OCI-M2 (cell line): ENCODE results near the gene IMPDH2.

Experiments
- DNase-seq: peaks from one replicate; lab custom pipeline; 2025; ENCODE audit not compliant: unreplicated experiment; lab: John Stamatoyannopoulos, UW

The IMPDH2 gene

DNA sequence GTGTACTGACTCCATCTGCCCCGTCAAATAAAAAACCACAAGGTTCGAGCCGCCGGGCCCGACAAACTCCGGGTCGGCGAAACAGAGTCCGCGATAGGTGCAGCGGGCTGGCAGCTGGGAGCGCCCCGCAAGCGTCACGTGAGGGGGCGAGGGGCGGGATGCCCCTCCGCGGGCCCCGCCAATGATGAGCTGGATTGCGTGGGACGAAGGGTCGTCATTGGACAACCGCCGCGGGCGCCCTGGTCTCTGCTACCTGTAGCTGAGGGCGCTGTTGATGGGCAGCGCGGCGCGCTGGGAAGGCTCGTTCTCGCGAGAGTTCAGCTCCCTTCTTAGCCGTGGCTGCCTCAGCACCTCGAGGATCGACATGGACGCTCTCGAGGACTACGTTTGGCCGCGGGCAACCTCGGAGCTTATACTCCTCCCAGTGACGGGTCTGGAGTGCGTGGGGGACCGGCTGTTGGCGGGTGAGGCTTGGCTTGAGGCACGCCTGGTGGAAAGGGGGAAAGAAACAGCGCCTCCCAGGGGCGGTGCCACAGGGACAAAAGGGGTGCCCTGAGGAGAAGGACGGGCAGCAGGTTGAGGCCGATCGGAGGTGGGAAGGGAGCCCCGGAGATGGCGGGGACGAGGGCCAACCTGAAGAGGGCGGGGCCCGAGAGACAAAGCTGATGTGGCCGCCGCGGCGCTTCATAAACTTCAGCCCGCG lies 22.0 kb downstream of the IMPDH2 start, which contains the start of gene WDR6:
TSS of gene WDR6 (plus strand) at position 324 of the 703 bp plus-strand sequence. CDS start at position 365, 41 bp downstream.
- peak; percentile 91 for DNase-seq

DNA sequence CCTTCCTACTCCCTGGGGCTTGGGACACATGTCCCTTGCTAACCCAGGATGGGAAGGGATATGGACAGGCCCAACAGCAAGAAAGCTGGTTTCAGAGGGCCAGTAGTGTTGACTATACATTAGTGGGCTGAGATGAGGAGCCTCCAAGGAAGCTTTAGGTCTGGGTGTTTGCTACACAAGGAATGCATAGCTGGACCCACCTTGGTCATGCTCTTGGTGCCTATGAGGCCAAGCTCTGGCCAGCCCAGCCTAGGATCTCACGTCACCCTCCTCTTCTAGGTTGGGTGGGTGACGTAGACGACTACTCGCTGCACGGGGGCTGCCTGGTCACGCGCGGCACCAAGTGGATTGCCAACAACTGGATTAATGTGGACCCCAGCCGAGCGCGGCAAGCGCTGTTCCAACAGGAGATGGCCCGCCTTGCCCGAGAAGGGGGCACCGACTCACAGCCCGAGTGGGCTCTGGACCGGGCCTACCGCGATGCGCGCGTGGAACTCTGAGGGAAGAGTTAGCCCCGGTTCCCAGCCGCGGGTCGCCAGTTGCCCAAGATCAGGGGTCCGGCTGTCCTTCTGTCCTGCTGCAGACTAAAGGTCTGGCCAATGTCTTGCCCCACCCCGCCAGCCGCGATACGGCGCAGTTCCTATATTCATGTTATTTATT lies 22.7 kb downstream of the IMPDH2 start:
- DNase-seq = no peak

DNA sequence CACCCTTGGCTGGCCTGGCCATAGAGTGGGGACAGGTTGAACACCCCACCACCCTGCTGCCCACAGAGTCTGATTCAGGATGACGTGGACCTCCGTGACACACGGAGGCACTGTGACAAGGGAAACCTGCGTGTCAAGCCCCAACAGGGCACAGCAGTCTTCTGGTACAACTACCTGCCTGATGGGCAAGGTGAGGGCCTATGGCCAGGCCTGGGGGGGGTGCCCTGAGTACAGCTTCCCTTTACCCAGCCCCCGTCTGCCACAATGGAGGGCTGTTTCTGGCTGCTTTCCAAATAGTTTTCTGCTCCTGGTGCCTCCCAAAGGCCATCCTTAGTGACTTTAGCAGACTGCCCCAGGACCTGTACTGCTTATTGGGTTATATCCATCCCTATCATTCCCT lies 23.2 kb downstream of the IMPDH2 start:
- DNase-seq = no peak

DNA sequence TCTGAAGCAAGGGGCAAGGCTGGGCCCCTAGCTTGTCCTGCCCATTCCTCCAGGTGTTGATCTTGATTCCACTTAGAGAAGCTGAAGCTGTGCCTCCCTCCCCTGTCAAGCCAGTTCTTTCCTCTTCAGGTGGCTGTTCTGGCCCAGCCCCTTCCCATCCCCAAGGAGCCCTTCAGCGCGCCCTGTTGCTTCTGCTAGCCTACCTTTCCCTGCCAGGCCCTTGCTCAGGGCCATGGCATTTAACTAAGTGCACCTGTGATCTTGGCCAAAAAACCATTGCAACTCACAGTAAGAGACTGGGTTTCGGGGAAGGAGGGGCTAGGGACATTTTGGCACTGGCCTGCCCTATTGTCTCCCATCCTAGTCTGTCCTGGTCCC lies 23.9 kb downstream of the IMPDH2 start:
- DNase-seq = no peak

DNA sequence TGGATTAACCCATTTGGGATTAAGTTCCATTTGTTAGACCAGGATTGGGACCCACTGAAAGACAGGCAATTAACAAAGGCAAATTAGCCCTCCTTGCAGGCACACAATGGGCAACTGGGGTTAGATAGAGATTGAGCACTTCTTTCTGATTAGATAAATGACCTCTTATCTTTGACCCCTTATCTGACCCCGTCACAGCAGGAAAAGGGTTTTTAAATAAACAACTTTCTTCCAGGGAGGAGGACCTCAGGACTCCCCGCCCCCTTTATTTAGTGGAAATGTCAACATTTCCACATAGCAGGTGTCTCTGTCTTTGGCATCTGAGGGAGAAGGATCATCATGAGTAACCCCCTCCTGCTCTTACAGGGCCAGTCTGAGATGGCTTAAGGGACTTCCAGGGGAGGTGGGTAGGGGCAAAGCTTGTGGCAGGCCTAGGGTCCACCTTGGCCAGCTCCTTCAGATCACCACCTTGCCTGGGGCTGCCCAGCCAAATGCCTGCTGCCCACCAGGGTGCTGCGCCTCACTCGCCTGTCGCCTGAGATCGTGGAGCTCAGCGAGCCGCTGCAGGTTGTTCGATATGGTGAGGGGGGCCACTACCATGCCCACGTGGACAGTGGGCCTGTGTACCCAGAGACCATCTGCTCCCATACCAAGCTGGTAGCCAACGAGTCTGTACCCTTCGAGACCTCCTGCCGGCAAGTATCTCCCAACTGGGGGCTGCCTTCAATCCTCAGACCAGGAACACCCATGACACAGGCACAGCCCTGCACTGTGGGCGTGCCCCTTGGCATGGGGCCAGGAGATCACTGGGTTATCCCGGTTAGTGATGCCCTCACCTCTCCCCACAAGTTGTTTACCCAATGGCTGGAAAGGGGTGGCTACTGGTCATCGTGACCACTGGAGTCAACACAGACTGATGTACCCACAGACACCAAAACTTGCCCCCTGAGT lies 24.6 kb downstream of the IMPDH2 start:
- DNase-seq = no peak

DNA sequence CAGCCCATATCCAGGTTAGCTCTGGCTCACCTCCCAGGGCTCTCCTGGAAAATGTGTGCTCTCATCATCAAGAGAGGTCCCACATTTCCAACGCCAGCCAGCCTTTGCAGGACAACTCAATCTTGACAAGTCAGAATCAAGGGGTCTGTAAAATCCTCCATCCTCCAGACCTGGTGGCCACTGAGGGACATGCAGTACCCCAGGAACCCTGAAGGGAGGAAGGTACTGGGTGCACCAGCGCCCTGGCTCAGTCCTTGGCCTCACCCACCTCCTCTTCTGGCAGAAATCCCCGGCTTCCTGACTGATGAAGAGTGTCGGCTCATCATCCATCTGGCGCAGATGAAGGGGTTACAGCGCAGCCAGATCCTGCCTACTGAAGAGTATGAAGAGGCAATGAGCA lies 28.0 kb downstream of the IMPDH2 start:
- no peak for DNase-seq

DNA sequence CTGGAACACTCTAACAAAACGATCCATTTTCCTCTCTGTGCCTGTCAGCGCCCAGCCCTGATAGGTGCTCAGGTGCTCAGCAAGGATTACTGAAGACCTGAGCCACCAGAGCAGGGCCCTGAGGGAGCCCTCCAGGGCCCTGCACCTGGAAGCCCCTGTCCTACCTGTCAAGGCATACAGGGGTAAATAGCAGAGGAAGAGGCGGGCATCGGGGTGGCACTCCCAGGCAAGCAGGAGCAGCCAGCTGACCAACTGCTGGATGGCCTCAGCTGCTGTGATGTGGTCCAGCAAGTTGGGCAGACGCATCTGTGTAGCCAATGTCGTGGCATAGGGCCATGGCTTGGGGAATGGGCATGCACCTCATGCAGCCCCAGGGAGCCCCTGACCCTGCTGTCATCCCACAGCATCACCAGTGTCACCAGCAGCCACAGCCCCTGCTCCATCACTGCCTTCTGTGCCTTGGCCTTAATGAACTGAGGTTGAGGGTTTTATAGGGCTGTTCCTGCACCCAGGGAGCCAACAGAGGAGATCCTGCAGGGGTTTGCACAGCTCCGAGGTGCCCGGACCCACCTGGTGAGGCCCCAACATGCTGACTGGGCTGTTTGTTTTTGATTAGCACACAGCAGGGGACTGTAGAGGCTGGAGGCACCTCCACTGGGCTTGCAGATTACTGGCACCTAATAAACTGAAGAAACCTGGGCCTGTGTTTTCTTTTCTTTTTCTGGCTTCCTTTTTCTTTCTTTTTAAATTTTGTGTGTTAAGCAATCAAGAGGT lies 29.9 kb downstream of the IMPDH2 start:
- DNase-seq = no peak

DNA sequence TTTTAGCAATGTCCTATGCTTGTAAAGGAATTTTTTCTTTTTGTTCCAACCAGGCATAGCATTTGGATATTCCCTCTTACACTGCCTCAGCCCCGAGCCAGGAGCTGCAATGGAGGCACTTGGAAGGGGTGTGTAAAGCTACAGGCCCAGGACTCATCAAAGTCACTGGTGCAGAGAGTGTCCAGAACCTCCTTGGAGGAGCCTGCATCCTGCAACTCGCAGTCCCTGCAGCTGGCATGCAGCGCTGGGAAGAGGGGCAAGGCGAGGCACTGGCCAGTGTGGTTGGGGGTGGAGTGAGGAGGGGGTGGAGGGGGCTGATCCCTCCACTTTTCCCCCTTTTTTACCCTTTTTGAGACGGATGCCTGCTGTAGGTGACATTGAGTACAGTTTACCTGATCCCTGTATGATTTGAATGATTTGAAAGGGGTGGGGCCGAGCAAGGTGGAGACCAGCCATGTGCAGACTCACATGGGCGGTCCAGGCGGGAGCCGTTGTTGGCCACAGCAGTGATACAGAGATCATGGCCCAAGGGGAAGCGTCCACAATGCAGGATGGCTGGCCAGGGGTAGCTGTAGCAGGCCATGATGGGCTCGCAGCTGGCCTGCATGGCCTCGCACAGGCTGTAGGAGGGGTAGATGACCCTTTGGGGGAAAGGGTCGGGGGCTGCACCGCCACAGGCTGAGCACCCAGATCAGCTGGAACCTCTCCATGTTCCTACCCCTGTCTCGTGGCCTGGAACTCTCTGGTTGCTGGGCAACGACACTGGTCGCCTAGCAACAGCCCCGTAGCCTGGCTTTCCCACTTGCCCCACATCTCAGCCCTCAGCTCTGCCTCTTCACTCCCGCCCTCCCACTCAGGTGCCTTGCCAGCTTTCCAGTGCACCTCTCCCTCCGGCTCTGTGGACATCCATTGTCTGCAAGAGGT lies 31.2 kb downstream of the IMPDH2 start:
- no peak for DNase-seq

DNA sequence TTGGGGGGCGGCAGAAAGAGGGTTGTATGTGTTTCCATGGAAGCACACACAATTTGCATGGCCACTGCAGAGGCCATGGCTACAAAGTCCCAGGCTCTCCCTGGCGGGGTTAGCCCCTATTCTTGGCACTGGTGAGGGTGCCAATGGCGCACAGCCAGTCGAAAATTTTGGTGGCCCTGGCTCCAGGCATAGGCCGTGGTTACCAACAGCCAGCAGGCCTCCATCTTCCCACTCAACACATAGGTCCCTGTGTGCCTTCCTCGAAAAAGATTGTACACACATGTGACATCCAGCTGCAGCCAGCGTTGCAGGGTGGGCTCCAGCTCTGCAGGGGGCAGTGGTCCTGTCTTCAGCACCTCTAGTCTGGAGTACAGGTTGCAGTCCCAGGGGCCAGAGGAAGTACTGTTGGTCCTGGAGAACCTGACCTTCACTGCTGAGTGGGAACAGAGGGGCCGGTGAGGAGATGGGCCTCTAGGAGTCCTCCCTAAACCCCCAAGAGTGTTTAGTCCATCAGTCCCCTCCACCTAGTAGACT lies 32.0 kb downstream of the IMPDH2 start:
- no peak for DNase-seq

DNA sequence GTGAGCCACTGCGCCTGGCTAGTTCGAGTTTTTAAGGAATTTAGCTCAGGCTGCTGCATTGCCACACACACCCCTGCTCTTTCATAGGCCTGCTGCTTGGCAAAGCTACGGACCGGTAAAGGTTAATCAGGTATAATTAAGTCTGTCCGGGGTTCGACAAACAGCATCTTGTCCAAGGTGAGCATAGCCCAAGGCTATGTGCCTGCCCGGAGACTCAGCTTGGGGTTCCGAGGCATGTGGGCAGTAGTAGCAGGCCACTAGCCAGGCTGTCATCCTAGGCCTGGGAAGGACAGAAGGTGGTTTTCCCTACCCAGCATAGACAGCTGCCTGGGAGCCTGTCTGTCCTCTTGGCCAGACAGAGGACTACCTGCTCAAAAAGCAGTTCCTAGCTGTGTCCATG lies 32.6 kb downstream of the IMPDH2 start:
- DNase-seq = no peak

DNA sequence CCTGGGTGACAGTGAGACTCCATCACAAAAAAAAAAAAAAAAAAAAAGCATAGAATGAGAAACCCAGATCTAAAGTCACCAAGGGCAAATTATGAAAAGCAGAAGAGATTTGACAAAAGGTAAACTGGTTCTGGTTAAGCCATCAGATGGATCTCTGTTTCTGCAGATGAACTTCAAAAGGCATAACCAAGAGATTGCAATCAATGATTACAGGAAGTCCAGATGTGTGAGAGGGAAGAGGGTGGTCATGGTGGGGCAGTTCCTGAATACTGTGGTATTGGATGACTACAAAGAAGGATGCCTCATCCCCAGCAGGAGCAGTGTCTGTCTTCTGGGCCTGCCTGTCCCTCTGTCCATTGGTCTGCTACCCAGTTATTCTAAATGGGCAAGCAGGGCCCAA lies 35.4 kb downstream of the IMPDH2 start:
- no peak for DNase-seq

DNA sequence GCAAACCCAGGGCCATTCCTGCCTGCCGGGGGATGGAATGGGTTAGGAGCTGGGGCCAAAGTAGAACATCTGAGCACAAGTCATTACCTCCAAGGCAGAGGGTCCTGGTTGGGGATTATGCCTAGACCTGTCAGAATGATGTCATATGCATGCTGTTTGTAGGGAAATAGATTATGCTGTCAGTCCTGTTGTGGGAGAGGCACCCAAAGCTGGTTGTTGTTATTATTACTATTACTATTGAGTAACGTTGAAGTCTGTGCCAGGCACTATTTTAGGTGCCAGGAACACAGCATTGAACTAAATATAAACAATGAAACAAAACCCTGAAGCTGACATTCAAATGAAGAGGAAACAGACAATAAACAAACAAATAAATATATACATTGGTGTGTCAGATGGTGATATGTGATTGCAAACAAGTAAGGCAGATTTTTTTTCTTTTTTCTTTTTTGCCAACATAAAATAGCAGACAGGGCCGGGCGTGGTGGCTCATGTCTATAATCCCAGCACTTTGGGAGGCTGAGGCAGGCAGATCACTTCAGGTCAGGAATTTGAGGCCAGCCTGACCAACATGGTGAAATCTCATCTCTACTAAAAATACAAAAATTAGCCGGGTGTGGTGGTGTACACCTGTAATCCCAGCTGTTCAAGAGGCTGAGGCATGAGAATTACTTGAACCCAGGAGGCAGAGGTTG lies 37.2 kb downstream of the IMPDH2 start:
- DNase-seq = no peak

DNA sequence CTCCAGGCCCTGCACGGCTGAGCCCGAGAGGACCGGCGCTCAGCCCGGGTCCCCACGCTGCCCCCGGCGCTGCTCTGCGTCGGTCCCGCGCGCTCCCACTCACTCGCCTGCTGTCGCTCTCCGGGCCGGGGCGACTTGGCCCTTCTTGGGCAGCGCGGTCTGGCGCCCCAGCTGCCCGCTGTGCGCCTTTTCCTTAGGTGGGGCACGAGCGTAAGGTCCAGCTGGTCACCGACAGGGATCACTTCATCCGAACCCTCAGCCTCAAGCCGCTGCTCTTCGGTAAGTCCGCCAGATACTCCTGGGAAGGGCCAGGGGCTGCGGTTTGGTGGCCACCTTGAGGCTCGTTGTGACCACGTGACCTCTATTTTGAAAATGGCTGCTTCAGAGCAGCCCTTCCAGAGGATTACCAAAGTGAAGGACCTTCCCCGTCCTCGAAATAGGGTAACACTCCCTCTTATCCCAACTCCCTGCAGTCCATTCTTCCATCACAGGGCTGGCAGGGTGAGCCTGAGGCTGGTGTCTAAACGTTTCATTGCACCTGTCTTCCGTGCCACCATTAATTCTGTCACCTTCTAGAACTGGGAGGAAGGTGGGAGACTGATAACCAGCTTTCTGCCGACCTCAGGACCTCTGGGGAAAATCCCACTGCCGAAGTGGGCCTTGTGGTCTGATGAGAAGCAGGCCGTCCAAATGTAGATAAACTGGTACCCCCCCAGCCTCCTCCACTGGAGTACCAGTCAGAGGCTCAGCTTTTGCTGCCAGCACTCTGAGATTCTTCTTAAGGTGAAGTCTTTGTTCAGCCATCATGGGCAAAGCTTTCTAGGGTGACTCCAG lies 38.3 kb downstream of the IMPDH2 start:
- no peak for DNase-seq

DNA sequence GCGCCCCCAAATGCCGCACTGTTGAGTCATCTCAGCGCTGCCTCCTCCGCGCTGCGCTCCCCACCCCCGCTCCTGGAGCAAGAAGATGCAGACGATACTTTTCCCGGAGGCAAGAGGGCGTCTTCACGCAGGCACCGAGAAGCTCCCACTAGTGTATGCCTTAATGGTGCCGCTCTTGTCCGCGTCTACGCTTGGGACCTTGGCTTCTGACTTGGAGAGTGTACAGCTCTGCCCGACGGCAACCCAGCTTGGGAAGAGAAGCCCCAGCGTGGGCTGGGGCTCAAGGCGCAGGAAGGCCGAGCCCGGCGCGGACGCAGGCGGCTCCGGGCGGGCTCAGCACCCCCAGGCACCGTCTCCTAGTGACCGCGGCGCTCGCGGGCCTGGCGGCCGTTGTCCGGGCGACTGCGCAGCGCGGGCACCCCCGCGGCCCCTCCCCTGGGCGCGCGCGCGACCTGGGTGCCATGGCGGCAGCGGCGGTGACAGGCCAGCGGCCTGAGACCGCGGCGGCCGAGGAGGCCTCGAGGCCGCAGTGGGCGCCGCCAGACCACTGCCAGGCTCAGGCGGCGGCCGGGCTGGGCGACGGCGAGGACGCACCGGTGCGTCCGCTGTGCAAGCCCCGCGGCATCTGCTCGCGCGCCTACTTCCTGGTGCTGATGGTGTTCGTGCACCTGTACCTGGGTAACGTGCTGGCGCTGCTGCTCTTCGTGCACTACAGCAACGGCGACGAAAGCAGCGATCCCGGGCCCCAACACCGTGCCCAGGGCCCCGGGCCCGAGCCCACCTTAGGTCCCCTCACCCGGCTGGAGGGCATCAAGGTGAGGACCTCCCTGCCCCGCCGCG lies 39.2 kb downstream of the IMPDH2 start, which contains the start of gene P4HTM:
TSS of gene P4HTM (plus strand) at position 446 of the 840 bp plus-strand sequence. CDS start at position 462, 16 bp downstream.
- DNase-seq = no peak

DNA sequence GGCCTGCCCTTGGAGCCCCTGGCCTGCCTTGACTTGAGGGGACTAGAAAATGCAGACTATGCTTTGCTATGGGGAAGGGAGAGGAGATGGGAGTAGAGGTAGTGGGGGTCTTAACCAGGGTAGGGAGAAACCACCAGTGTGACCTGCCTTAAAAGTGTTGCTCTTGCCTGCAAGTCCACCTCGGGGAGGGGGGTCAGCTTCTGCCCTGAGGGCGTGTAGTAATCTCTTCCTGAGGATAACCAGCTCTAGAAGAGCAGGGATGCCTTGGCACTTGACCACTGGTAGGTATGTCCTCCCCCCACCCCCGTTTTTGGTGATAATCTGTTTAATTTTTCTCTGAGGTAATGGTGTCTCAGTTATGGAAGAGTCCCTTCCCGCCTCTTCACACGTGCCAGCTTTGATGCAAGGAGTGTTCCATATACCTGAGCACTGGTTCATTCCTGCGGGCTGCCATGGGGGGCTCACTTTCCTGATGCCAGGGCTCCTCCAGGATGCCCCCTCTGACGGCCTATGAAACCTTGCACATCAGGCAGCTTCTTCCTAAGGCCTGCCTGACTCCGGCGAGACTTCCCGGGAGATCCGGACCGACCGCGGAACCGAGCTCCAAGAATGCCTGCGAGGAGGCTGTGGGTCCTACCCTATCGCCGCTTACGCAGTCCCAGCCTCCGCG lies 39.9 kb downstream of the IMPDH2 start:
- DNase-seq = no peak

DNA sequence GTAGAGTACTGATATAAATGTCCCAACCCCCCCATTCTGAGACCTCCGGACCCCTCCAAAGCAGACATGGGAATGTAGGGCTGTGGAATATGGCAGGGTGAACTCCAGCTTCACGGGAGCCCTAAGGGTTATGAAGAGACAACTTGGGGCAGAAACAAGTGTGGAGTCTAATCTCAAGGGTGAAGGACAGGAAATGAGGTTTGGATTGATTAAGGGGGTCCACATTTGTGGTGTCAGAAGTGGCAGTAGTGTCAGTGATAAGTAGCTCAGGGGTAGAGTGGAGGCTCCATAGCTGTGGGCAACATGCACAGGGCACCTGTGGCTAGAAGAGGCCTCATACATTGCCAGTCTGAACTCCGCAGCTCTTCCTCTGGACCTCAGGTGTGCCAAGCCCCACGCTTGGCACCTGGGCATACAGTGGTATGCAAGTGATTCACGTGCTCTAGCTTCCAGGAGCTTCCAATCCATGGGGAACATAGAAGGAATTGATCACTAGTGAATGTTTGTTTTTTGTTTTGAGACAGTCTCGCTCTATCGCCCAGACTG lies 43.3 kb downstream of the IMPDH2 start:
- no peak for DNase-seq
